WI38 (cell line): Measurements from ENCODE around the gene YIPF4.
"Not testable (repeated sequence)": the region's sequence is repeated elsewhere in the genome, so short reads cannot be mapped to it uniquely, and the experiment has no call there.

ENCODE experiments used
- H3K4me3 ChIP-seq: 2 replicates; pipeline ENCODE4 v1.5.1; 2011; ENCODE audit warnings: low read depth, mild to moderate bottlenecking, control low read depth, low read length
- TF ChIP-seq, protein P1 (sequence below): IDR thresholded peaks from 2 replicates; pipeline ENCODE4 v1.5.1; 2012; ENCODE audit warnings: low read depth, mild to moderate bottlenecking, control low read depth, low read length

YIPF4 gene

GRCh38 chr2:32330136-32330535 is 52.4 kb downstream of the YIPF4 start:
- H3K4me3 ChIP-seq = no peak overlapping the region
- TF ChIP-seq, protein P1, sequence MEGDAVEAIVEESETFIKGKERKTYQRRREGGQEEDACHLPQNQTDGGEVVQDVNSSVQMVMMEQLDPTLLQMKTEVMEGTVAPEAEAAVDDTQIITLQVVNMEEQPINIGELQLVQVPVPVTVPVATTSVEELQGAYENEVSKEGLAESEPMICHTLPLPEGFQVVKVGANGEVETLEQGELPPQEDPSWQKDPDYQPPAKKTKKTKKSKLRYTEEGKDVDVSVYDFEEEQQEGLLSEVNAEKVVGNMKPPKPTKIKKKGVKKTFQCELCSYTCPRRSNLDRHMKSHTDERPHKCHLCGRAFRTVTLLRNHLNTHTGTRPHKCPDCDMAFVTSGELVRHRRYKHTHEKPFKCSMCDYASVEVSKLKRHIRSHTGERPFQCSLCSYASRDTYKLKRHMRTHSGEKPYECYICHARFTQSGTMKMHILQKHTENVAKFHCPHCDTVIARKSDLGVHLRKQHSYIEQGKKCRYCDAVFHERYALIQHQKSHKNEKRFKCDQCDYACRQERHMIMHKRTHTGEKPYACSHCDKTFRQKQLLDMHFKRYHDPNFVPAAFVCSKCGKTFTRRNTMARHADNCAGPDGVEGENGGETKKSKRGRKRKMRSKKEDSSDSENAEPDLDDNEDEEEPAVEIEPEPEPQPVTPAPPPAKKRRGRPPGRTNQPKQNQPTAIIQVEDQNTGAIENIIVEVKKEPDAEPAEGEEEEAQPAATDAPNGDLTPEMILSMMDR = no peak

GRCh38 chr2:32342801-32343200 is 65.1 kb downstream of the YIPF4 start:
- TF ChIP-seq, protein P1 = no peak
- H3K4me3 ChIP-seq = no peak overlapping the region

DNA sequence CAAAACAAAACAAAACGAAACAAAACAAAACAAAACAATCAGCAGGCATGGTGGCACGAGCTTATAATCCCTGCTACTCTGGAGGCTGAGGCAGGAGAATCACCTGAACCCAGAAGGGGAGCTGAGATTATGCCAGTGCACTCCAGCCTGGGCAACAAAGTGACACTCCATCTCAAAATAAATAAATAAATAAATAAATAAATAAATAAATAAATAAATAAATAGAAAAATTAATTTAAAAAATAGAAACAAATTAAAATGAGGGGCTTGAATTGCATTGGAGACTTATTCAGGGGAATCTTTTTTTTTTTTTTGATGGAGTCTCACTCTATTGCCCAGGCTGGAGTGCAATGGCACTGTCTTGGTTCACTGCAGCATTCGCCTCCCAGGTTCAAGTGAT is 73.1 kb downstream of the YIPF4 start:
- not testable (repeated sequence) for H3K4me3 ChIP-seq

- H3K4me3 ChIP-seq = peak overlapping the region; percentile 97
Observed at GRCh38 chr2:32355976-32356680, 78.4 kb downstream of the YIPF4 start.

GRCh38 chr2:32356681-32357317 is 79.1 kb downstream of the YIPF4 start, which contains the start of gene BIRC6:
Gene BIRC6, plus strand, starts transcription at chr2:32357023. Its CDS starts 139 bp downstream, at chr2:32357162.
- TF ChIP-seq, protein P1 = no peak
- peak within 1 kb of the TSS; percentile 97 for H3K4me3 ChIP-seq

More at GRCh38 chr2:32355976-32356680, 78.4 kb downstream of the YIPF4 start:
- TF ChIP-seq, protein P1 = no peak

- H3K4me3 ChIP-seq = peak overlapping the region; percentile 97
- TF ChIP-seq, protein P1 = no peak
Observed at GRCh38 chr2:32357318-32358110, 79.8 kb downstream of the YIPF4 start.

GRCh38 chr2:32358111-32358482 is 80.4 kb downstream of the YIPF4 start:
- TF ChIP-seq, protein P1 = no peak
- H3K4me3 ChIP-seq = peak overlapping the region; percentile 97
